ACC112 (cell line): ENCODE data around the gene IGSF21.

ENCODE experiments used
- H2AFZ ChIP-seq: fragments of 200-600 bp; sonication (generic); one replicate; pipeline ENCODE4 v1.6.0; 2017; ENCODE audit warnings: antibody characterized with exemption, low read length; ENCODE audit not compliant: unreplicated experiment
- H3K27ac ChIP-seq: fragments of 200-600 bp; sonication (generic); 2 replicates; pipeline ENCODE4 v1.5.1; 2014; ENCODE audit warnings: low read depth, mild to moderate bottlenecking, antibody characterized with exemption, low read length, moderate library complexity
- H3K27me3 ChIP-seq: fragments of 200-600 bp; sonication (generic); 2 replicates; pipeline ENCODE4 v1.6.1; 2014; ENCODE audit warnings: mild to moderate bottlenecking, antibody characterized with exemption, low read length, moderate library complexity, mixed read lengths; ENCODE audit not compliant: insufficient read depth
- H3K36me3 ChIP-seq: fragments of 200-600 bp; sonication (generic); 2 replicates; pipeline ENCODE4 v1.6.1; 2016; ENCODE audit warnings: mild to moderate bottlenecking, antibody characterized with exemption, low read length, moderate library complexity, mixed read lengths; ENCODE audit not compliant: insufficient read depth
- H3K4me1 ChIP-seq: fragments of 200-600 bp; sonication (generic); one replicate; pipeline ENCODE4 v1.6.1; 2016; ENCODE audit warnings: low read length, mixed read lengths; ENCODE audit not compliant: insufficient read depth, unreplicated experiment, control insufficient read depth
- H3K4me3 ChIP-seq: fragments of 200-600 bp; sonication (generic); 2 replicates; pipeline ENCODE4 v1.5.1; 2014; ENCODE audit warnings: mild to moderate bottlenecking, low read depth, low read length
- H3K79me2 ChIP-seq: fragments of 200-600 bp; sonication (generic); one replicate; pipeline ENCODE4 v1.6.0; 2016; ENCODE audit warnings: low read length; ENCODE audit not compliant: control insufficient read depth, unreplicated experiment, insufficient read depth

Gene IGSF21

DNA sequence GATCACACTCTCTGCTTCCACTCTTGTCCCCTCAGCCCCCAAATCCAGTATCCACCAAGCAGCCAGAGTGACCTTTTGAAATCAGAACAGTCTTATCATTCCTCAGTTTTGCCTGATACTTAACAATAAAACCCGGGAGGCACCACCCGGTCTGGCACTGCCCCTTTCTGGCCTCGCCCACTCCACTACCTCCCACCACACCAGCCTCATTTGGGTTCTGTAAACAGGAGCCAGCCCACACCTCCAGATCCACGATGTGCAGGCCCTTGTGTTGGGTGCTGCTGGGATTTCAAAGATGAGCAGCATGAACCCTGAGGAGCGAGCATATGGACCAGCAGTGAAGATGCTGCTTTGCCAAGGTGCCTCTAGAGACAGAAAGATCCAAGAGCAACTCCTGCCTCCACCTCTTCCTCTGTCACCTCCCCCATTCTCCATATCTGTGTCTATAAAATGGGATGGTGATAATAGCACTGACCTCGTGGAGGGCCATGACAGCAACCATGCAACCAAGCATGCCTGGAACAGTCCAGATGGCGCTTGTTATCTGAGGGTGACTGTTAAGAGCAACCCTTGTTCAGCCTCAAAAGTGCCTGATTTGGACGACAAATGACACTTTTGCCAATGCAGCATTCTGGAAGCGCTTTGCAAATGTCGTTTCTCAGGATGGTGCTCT, 136.0 kb downstream of the IGSF21 start:
- H2AFZ ChIP-seq = no peak overlapping the region
- H3K4me1 ChIP-seq = no peaks in the 10 kb centered on the region
- H3K79me2 ChIP-seq = no peaks in the 10 kb centered on the region
- H3K27ac ChIP-seq = no peak overlapping the region
- no peak overlapping the region for H3K4me3 ChIP-seq
- H3K36me3 ChIP-seq = no peaks in the 10 kb centered on the region
- no peaks in the 10 kb centered on the region for H3K27me3 ChIP-seq

DNA sequence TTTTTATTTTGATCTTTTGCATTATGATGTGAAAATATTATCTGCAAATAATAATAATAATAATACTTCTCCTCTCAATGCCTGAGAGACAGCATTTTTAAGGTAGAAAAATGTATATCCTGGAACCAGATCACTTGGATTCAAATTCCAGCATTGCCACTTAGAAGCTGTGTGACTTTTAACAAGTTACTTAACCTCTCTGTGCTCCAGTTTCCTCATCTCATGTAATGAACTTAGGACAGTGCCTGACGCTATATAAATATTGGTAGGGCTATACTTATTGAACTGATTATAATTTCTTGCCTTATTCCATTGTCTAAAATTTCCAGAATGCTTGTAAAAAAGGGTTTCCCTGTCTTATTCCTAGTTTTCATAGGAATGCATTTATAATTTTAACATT, 137.2 kb downstream of the IGSF21 start:
- Histone ChIP-seq H3K27ac (no peak overlapping the region), H3K36me3 (no peaks in the 10 kb centered on the region), H3K4me3 (no peak overlapping the region), H3K79me2 (no peaks in the 10 kb centered on the region), H3K27me3 (no peaks in the 10 kb centered on the region), H3K4me1 (no peaks in the 10 kb centered on the region), H2AFZ (no peak overlapping the region)

GRCh38 chr1:18245647-18246046, 138.0 kb downstream of the IGSF21 start:
- no peaks in the 10 kb centered on the region for H3K36me3 ChIP-seq
- H3K4me3 ChIP-seq = no peak overlapping the region
- no peak overlapping the region for H3K27ac ChIP-seq
- H2AFZ ChIP-seq = no peak overlapping the region
- no peaks in the 10 kb centered on the region for H3K27me3 ChIP-seq
- no peaks in the 10 kb centered on the region for H3K4me1 ChIP-seq
- no peaks in the 10 kb centered on the region for H3K79me2 ChIP-seq

DNA sequence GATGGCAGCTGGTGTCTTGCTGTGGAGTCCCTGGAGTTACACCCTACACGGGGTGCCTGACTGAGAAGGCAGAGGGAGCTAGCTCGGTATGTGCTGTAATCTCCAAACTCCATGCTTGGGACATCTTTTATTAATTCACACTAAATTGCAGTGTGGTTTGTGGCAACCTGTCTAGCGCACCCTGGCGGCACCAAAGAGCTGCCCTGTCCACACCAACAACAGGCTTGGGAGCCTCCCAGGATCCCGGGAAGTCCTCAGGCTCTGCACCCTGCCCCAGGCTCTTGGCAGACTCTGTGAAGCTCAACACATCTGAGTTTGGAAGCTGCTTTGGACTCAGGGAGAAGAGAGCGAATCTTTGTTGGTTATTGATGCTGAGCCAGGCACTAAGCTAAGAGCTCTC, 138.9 kb downstream of the IGSF21 start:
- Histone ChIP-seq H3K36me3 (no peaks in the 10 kb centered on the region), H3K4me1 (no peaks in the 10 kb centered on the region), H3K27ac (no peak overlapping the region), H3K4me3 (no peak overlapping the region), H3K27me3 (no peaks in the 10 kb centered on the region), H2AFZ (no peak overlapping the region), H3K79me2 (no peaks in the 10 kb centered on the region)

DNA sequence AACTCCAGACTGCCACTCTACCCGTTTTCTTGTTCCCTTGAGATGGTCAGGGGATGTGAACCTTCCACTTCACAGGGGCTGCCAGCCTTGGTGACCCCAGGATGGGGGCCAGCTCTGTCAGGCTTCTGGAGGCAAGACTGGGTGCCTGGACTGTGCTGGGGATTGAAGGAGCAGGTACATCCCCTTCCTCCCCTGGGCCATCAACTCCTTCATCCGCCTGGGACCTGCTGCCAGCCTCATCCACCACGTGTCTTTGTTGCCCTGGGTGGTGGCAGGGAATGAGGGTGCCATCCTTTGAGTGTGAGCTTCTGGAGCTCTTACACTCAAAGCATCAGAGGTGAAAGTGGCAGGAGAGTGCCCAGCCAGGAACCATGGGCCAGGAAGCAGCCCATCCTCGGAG, 139.6 kb downstream of the IGSF21 start:
- Histone ChIP-seq H3K27me3 (no peaks in the 10 kb centered on the region), H3K4me1 (no peaks in the 10 kb centered on the region), H3K79me2 (no peaks in the 10 kb centered on the region)

GRCh38 chr1:18249631-18250030, 142.0 kb downstream of the IGSF21 start:
- no peak overlapping the region for H3K27ac ChIP-seq
- no peaks in the 10 kb centered on the region for H3K36me3 ChIP-seq
- no peaks in the 10 kb centered on the region for H3K79me2 ChIP-seq
- no peak overlapping the region for H2AFZ ChIP-seq
- no peak overlapping the region for H3K4me3 ChIP-seq
- H3K27me3 ChIP-seq = no peaks in the 10 kb centered on the region
- no peaks in the 10 kb centered on the region for H3K4me1 ChIP-seq

More for the DNA sequence above, 139.6 kb downstream of the IGSF21 start:
- Histone ChIP-seq H2AFZ (no peak overlapping the region), H3K4me3 (no peak overlapping the region), H3K27ac (no peak overlapping the region), H3K36me3 (no peaks in the 10 kb centered on the region)

- no peak overlapping the region for H3K27ac ChIP-seq
- no peaks in the 10 kb centered on the region for H3K27me3 ChIP-seq
- no peaks in the 10 kb centered on the region for H3K36me3 ChIP-seq
- no peaks in the 10 kb centered on the region for H3K4me1 ChIP-seq
- no peaks in the 10 kb centered on the region for H3K79me2 ChIP-seq
- no peak overlapping the region for H2AFZ ChIP-seq
- H3K4me3 ChIP-seq = no peak overlapping the region
Observed at GRCh38 chr1:18253093-18253492, 145.5 kb downstream of the IGSF21 start.

DNA sequence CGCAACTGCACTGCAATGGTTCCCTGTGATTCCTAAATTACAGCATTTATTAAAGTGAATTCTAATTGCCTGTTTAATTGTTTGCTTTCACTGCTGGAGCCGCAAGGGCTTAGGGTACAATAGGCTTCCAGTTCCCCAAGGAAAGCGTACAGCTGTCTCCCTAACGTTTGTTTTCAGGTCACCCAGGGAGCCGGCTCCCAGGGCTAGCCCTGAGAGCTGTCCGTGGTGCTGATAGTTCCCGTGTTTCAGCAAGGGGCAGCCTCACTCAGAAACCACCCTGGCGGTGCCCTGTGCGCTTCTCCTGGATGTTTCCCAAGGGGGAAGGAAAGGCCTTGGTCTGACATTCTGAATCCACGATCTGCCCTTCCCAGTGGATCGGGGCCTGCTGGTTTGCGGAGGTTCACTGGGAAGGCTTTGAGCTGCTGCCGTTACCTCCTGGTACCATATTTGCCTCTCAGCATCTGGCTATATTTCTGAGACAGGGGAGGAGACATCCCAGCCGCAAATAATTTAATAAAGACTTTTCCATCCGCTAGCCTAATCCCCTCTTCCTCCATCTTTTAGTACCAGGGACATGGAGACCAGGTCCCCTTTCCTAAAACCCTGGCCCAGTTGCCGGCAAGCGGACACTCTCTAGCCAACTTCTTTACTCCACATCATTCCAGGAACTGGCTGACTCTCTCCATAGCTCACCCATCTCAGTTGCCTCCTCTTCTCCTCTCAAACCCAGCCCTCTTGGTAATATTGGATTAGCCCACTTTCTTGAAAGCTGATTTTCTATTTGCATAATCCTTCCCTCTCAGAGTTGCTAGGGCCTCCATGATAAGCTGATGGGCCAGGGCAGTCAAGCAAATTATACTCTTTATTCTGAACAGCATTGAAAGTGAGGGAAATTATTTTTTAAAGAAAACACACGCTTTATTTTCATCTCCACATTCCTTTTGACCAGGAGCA, 149.0 kb downstream of the IGSF21 start:
- H3K4me1 ChIP-seq = no peaks in the 10 kb centered on the region
- no peaks in the 10 kb centered on the region for H3K36me3 ChIP-seq
- H3K4me3 ChIP-seq = no peak overlapping the region
- no peak overlapping the region for H2AFZ ChIP-seq
- no peak overlapping the region for H3K27ac ChIP-seq
- H3K27me3 ChIP-seq = no peaks in the 10 kb centered on the region
- H3K79me2 ChIP-seq = no peaks in the 10 kb centered on the region

GRCh38 chr1:18257778-18258177, 150.2 kb downstream of the IGSF21 start:
- Histone ChIP-seq H3K79me2 (no peaks in the 10 kb centered on the region), H3K27ac (no peak overlapping the region), H2AFZ (no peak overlapping the region), H3K36me3 (no peaks in the 10 kb centered on the region), H3K4me3 (no peak overlapping the region), H3K27me3 (no peaks in the 10 kb centered on the region), H3K4me1 (no peaks in the 10 kb centered on the region)

GRCh38 chr1:18261891-18262290, 154.3 kb downstream of the IGSF21 start:
- Histone ChIP-seq H3K36me3 (no peaks in the 10 kb centered on the region), H3K27me3 (no peaks in the 10 kb centered on the region), H3K27ac (no peak overlapping the region), H3K4me1 (no peaks in the 10 kb centered on the region), H2AFZ (no peak overlapping the region), H3K79me2 (no peaks in the 10 kb centered on the region), H3K4me3 (no peak overlapping the region)

DNA sequence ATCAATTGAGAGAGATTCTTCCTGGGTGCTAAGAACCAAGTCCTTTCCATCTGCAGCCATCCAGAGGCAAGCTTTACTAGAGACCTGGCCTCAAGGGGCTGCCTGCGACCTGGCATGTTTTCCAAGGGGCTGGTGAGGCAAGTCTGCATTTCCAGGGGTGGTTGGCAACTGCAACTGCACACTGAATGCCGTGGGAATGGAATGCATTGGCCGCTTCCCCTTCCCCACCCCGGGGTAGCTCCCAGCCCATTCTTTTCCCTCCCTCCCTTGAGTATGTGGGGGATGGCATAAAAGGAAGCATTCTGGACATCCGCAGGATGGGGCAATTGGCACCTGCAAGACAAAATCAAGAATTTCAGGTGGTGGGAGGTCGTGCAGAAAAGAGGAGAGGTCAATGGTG, 155.1 kb downstream of the IGSF21 start:
- no peak overlapping the region for H3K27ac ChIP-seq
- H3K27me3 ChIP-seq = no peaks in the 10 kb centered on the region
- no peaks in the 10 kb centered on the region for H3K4me1 ChIP-seq
- no peak overlapping the region for H2AFZ ChIP-seq
- no peaks in the 10 kb centered on the region for H3K36me3 ChIP-seq
- H3K4me3 ChIP-seq = no peak overlapping the region
- no peaks in the 10 kb centered on the region for H3K79me2 ChIP-seq
